Astrocyte (in vitro differentiated cells and primary cell): ENCODE results near the gene CCSER1. TPM values are rescaled to one million over a fixed set of nuclear protein-coding genes. Genes with fewer than 3 reads are reported as not detected.
"Not testable (repeated sequence)": the region's sequence is repeated elsewhere in the genome, so short reads cannot be mapped to it uniquely, and the experiment has no call there.

Experiments used
- DNase-seq: peaks from one replicate; pipeline ENCODE4 v3.0.0-alpha.2; 2010; ENCODE audit warnings: low read depth
- FAIRE-seq: peaks from 2 replicates; lab custom pipeline; 2011; peaks lifted over from hg19 to GRCh38; lab: Jason Lieb, UNC
- H2AFZ ChIP-seq: 2 replicates; pipeline ENCODE4 v1.6.0; 2012; ENCODE audit warnings: low read depth, low read length, inconsistent platforms
- H3K27ac ChIP-seq: 2 replicates; pipeline ENCODE4 v1.5.1; 2011; ENCODE audit warnings: low read depth, low read length, inconsistent platforms
- H3K27me3 ChIP-seq: 2 replicates; pipeline ENCODE4 v1.6.0; 2011; ENCODE audit warnings: low read length, inconsistent platforms; ENCODE audit not compliant: insufficient read depth
- H3K36me3 ChIP-seq: 2 replicates; pipeline ENCODE4 v1.5.1; 2011; ENCODE audit warnings: low read length, inconsistent platforms; ENCODE audit not compliant: insufficient read depth
- H3K4me1 ChIP-seq: 2 replicates; pipeline ENCODE4 v1.5.1; 2011; ENCODE audit warnings: low read length, inconsistent platforms; ENCODE audit not compliant: insufficient read depth
- H3K4me2 ChIP-seq: 2 replicates; pipeline ENCODE4 v1.6.0; 2012; ENCODE audit warnings: low read length, inconsistent platforms
- H3K4me3 ChIP-seq: 2 replicates; pipeline ENCODE4 v1.5.1; 2011; ENCODE audit warnings: low read depth, mild to moderate bottlenecking, low read length, inconsistent platforms; ENCODE audit not compliant: insufficient read depth
- H3K79me2 ChIP-seq: 2 replicates; pipeline ENCODE4 v1.6.0; 2012; ENCODE audit warnings: mild to moderate bottlenecking, low read length, inconsistent platforms; ENCODE audit not compliant: insufficient read depth
- H3K9ac ChIP-seq: 2 replicates; pipeline ENCODE4 v1.6.0; 2012; ENCODE audit warnings: mild to moderate bottlenecking, low read length, inconsistent platforms
- H3K9me3 ChIP-seq: 2 replicates; pipeline ENCODE4 v1.5.1; 2012; ENCODE audit warnings: low read depth, mild to moderate bottlenecking, low read length, inconsistent platforms; ENCODE audit not compliant: insufficient read depth
- H4K20me1 ChIP-seq: 2 replicates; pipeline ENCODE4 v1.6.0; 2012; ENCODE audit warnings: low read length, inconsistent platforms; ENCODE audit not compliant: insufficient read depth
- H3K27ac Mint-ChIP-seq: one replicate; pipeline ENCODE4 v1.8.0; 2021; ENCODE audit warnings: mild to moderate bottlenecking, mixed read lengths; ENCODE audit not compliant: unreplicated experiment
- H3K27me3 Mint-ChIP-seq: one replicate; pipeline ENCODE4 v1.8.0; 2021; ENCODE audit warnings: low read depth, mixed read lengths; ENCODE audit not compliant: unreplicated experiment
- H3K36me3 Mint-ChIP-seq: one replicate; pipeline ENCODE4 v1.8.0; 2021; ENCODE audit warnings: low read depth, mixed read lengths; ENCODE audit not compliant: unreplicated experiment
- H3K4me1 Mint-ChIP-seq: one replicate; pipeline ENCODE4 v1.8.0; 2021; ENCODE audit warnings: low read depth, mixed read lengths; ENCODE audit not compliant: unreplicated experiment
- H3K4me3 Mint-ChIP-seq: one replicate; pipeline ENCODE4 v1.8.0; 2021; ENCODE audit warnings: mild to moderate bottlenecking, moderate library complexity, mixed read lengths; ENCODE audit not compliant: unreplicated experiment
- H3K9me3 Mint-ChIP-seq: one replicate; pipeline ENCODE4 v1.8.0; 2021; ENCODE audit warnings: mild to moderate bottlenecking, mixed read lengths; ENCODE audit not compliant: unreplicated experiment
- CTCF ChIP-seq: IDR thresholded peaks from 2 replicates; pipeline ENCODE4 v1.5.1; 2011; ENCODE audit warnings: low read depth, mild to moderate bottlenecking, inconsistent platforms, low read length, moderate library complexity; ENCODE audit not compliant: insufficient read depth
- EZH2 ChIP-seq: IDR thresholded peaks from 2 replicates; pipeline ENCODE4 v1.6.1; 2012; ENCODE audit warnings: mild to moderate bottlenecking, low read length, inconsistent platforms; ENCODE audit not compliant: insufficient read depth
- total RNA-seq: library from RNA; stranded (reverse); gene quantifications from 2 replicates; pipeline ENCODE4 v1.2.1, GENCODE V29; 2021

Gene CCSER1
- total RNA-seq, 1 donor from 2014 or later = 2.2 TPM

DNA sequence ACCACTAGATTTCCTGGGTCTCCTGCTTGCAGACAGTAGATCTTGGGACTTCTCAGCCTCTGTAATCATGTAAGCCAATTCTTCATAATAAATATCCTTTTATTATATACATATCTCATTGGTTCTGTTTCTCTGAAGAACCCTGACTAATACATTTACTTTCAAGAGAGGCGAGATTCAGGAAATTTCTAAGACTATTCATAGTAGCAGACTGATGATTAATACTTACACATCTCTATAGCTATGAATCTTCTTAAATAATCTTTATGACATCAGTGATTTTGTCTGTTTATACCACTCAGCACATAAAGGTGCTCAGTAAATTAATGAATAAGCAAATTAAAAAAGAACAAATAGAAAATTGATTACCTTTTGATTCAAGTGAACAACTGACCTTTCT lies 1494.3 kb downstream of the CCSER1 start:
- Histone ChIP-seq H4K20me1 (no peaks in the 10 kb centered on the region), H3K4me1 (no peaks in the 10 kb centered on the region), H3K79me2 (no peaks in the 10 kb centered on the region), H2AFZ (no peak overlapping the region), H3K36me3 (no peaks in the 10 kb centered on the region), H3K9ac (no peak overlapping the region), H3K9me3 (no peaks in the 10 kb centered on the region), H3K4me2 (no peak overlapping the region), H3K27me3 (no peaks in the 10 kb centered on the region), H3K27ac (no peak overlapping the region), H3K4me3 (no peak overlapping the region)
- H3K27me3 Mint-ChIP-seq = peaks cover 34% of the 10 kb centered on the region
- DNase-seq = no peak
- no peak overlapping the region for H3K4me3 Mint-ChIP-seq
- peaks cover 5% of the 10 kb centered on the region for H3K4me1 Mint-ChIP-seq
- H3K9me3 Mint-ChIP-seq = peaks cover 3% of the 10 kb centered on the region
- no peak for TF ChIP-seq CTCF
- TF ChIP-seq EZH2 = no peak
- FAIRE-seq = no peak
- H3K27ac Mint-ChIP-seq = no peak overlapping the region
- no peaks in the 10 kb centered on the region for H3K36me3 Mint-ChIP-seq

- H3K79me2 ChIP-seq = no peaks in the 10 kb centered on the region
- H3K4me2 ChIP-seq = no peak overlapping the region
- H3K36me3 ChIP-seq = no peaks in the 10 kb centered on the region
- H3K9ac ChIP-seq = no peak overlapping the region
- no peaks in the 10 kb centered on the region for H3K9me3 ChIP-seq
- Mint-ChIP-seq H3K36me3 (no peaks in the 10 kb centered on the region), H3K4me1 (peaks cover 5% of the 10 kb centered on the region), H3K4me3 (no peak overlapping the region), H3K27ac (no peak overlapping the region), H3K27me3 (peaks cover 36% of the 10 kb centered on the region), H3K9me3 (peaks cover 3% of the 10 kb centered on the region)
- no peak overlapping the region for H3K27ac ChIP-seq
- FAIRE-seq (no peak), DNase-seq (no peak)
- H3K4me1 ChIP-seq = no peaks in the 10 kb centered on the region
- no peaks in the 10 kb centered on the region for H4K20me1 ChIP-seq
- no peak overlapping the region for H3K4me3 ChIP-seq
- TF ChIP-seq EZH2 = no peak
- TF ChIP-seq CTCF = no peak
- no peak overlapping the region for H2AFZ ChIP-seq
- H3K27me3 ChIP-seq = no peaks in the 10 kb centered on the region
Observed at GRCh38 chr4:91622925-91623602, 1495.9 kb downstream of the CCSER1 start.

- not testable (repeated sequence) for H3K4me3 ChIP-seq, H2AFZ ChIP-seq, H3K4me2 ChIP-seq, H3K79me2 ChIP-seq, H3K9me3 Mint-ChIP-seq, FAIRE-seq, H3K27ac Mint-ChIP-seq, H3K4me1 ChIP-seq, H3K36me3 Mint-ChIP-seq, H3K4me1 Mint-ChIP-seq, H3K27me3 ChIP-seq, H3K36me3 ChIP-seq, H4K20me1 ChIP-seq, H3K9me3 ChIP-seq, DNase-seq, H3K4me3 Mint-ChIP-seq, H3K27ac ChIP-seq, H3K9ac ChIP-seq
- peaks cover 36% of the 10 kb centered on the region for H3K27me3 Mint-ChIP-seq
Observed at GRCh38 chr4:91623603-91623967, 1496.4 kb downstream of the CCSER1 start.
